Measurements from ENCODE around the gene PTGES.
"Not testable (repeated sequence)": the region's sequence is repeated elsewhere in the genome, so short reads cannot be mapped to it uniquely, and the experiment has no call there.

The PTGES gene

GRCh38 chr9:129786481-129786880, 33.6 kb upstream of the PTGES start:
- Histone ChIP-seq H3K4me2 (no peak overlapping the region), H3K27ac (no peak overlapping the region), H3K79me2 (ENCODE audit: insufficient read depth, low read depth) (no peaks in the 10 kb centered on the region), H3K27me3 (ENCODE audit: insufficient read depth, low read depth) (peaks cover 51% of the 10 kb centered on the region), H3K36me3 (ENCODE audit: insufficient read depth) (no peaks in the 10 kb centered on the region), H4K20me1 (ENCODE audit: insufficient read depth) (no peaks in the 10 kb centered on the region), H3K4me3 (IDR thresholded peaks at IDR 0.05; ENCODE audit: insufficient read depth, low read depth, low read length) (no peak overlapping the region), H3K4me1 (ENCODE audit: low read depth, poor library complexity, severe bottlenecking) (peaks cover 3% of the 10 kb centered on the region), H3K9ac (no peak overlapping the region), H2AFZ (ENCODE audit: low read depth) (no peak overlapping the region)
- no peak for TF ChIP-seq CTCF (conservative IDR thresholded peaks at IDR 0.05; ENCODE audit: low read depth, low read length)

DNA sequence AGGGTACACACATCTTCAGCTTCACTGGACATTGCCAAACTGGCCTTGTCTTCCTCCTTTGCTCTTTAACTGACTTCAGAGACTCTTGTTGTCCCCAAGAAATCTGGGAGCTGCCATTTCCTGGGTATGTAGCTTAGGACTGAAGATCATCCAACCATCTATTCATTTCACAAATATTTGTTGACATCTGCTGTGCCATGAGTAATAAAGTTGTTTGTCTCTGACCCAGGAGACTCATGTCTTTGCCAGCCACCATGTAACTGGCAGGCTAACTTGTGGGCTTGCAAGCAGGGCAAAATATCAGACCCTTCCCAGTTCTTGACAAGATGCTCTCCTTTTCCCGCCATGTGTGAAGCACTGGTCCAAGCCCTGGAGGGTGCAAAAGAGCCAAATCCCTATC, 33.0 kb upstream of the PTGES start:
- no peak overlapping the region for H2AFZ ChIP-seq (ENCODE audit: low read depth)
- no peak overlapping the region for H3K4me2 ChIP-seq
- no peak for TF ChIP-seq CTCF (conservative IDR thresholded peaks at IDR 0.05; ENCODE audit: low read depth, low read length)
- no peaks in the 10 kb centered on the region for H4K20me1 ChIP-seq (ENCODE audit: insufficient read depth)
- H3K9ac ChIP-seq, result no peak overlapping the region
- H3K4me3 ChIP-seq (IDR thresholded peaks at IDR 0.05; ENCODE audit: insufficient read depth, low read depth, low read length), result no peak overlapping the region
- H3K27me3 ChIP-seq (ENCODE audit: insufficient read depth, low read depth), result peaks cover 51% of the 10 kb centered on the region
- H3K4me1 ChIP-seq (ENCODE audit: low read depth, poor library complexity, severe bottlenecking), result peaks cover 3% of the 10 kb centered on the region
- no peaks in the 10 kb centered on the region for H3K79me2 ChIP-seq (ENCODE audit: insufficient read depth, low read depth)
- no peak overlapping the region for H3K27ac ChIP-seq
- no peaks in the 10 kb centered on the region for H3K36me3 ChIP-seq (ENCODE audit: insufficient read depth)

GRCh38 chr9:129784970-129785369, 32.1 kb upstream of the PTGES start:
- not testable (repeated sequence) for H4K20me1 ChIP-seq (ENCODE audit: insufficient read depth); H3K36me3 ChIP-seq (ENCODE audit: insufficient read depth); H3K27ac ChIP-seq; H3K79me2 ChIP-seq (ENCODE audit: insufficient read depth, low read depth); H3K4me3 ChIP-seq (IDR thresholded peaks at IDR 0.05; ENCODE audit: insufficient read depth, low read depth, low read length); H3K9ac ChIP-seq; H3K4me2 ChIP-seq; H3K4me1 ChIP-seq (ENCODE audit: low read depth, poor library complexity, severe bottlenecking); H2AFZ ChIP-seq (ENCODE audit: low read depth)
- H3K27me3 ChIP-seq (ENCODE audit: insufficient read depth, low read depth), result peaks cover 52% of the 10 kb centered on the region

GRCh38 chr9:129783516-129784361, 30.9 kb upstream of the PTGES start:
- no peaks in the 10 kb centered on the region for H4K20me1 ChIP-seq (ENCODE audit: insufficient read depth)
- H3K27ac ChIP-seq, result no peak overlapping the region
- peak; percentile 93 for TF ChIP-seq CTCF (conservative IDR thresholded peaks at IDR 0.05; ENCODE audit: low read depth, low read length)
- no peaks in the 10 kb centered on the region for H3K36me3 ChIP-seq (ENCODE audit: insufficient read depth)
- no peaks in the 10 kb centered on the region for H3K4me1 ChIP-seq (ENCODE audit: low read depth, poor library complexity, severe bottlenecking)
- no peak overlapping the region for H3K9ac ChIP-seq
- H3K27me3 ChIP-seq (ENCODE audit: insufficient read depth, low read depth), result peaks cover 46% of the 10 kb centered on the region
- H3K4me3 ChIP-seq (IDR thresholded peaks at IDR 0.05; ENCODE audit: insufficient read depth, low read depth, low read length), result no peak overlapping the region
- no peaks in the 10 kb centered on the region for H3K79me2 ChIP-seq (ENCODE audit: insufficient read depth, low read depth)
- H2AFZ ChIP-seq (ENCODE audit: low read depth), result no peak overlapping the region
- no peak overlapping the region for H3K4me2 ChIP-seq

DNA sequence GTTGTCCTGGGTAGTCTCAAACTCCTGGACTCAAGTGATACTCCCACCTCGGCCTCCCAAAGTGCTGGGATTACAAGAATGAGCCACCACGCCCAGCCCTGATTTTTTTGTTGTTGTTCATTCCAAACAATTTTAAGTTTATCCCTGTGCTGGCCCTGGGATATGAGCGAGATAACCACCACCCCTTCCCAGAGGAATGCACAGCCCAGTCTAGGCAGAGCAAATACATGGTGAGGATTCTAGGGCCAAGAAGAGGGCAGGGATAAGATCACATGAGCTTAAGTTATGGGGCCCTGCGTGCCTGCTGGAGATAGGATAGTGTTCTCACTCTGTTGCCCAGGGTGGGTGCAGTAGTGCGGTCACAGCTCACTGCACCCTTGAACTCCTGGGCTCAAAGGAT, 29.1 kb upstream of the PTGES start:
- H3K9ac ChIP-seq, result no peak overlapping the region
- H3K79me2 ChIP-seq (ENCODE audit: insufficient read depth, low read depth), result no peaks in the 10 kb centered on the region
- H3K4me2 ChIP-seq, result no peak overlapping the region
- no peaks in the 10 kb centered on the region for H4K20me1 ChIP-seq (ENCODE audit: insufficient read depth)
- H3K4me1 ChIP-seq (ENCODE audit: low read depth, poor library complexity, severe bottlenecking), result peaks cover 5% of the 10 kb centered on the region
- H3K27ac ChIP-seq, result no peak overlapping the region
- no peak overlapping the region for H2AFZ ChIP-seq (ENCODE audit: low read depth)
- H3K4me3 ChIP-seq (IDR thresholded peaks at IDR 0.05; ENCODE audit: insufficient read depth, low read depth, low read length), result no peak overlapping the region
- H3K27me3 ChIP-seq (ENCODE audit: insufficient read depth, low read depth), result peaks cover 35% of the 10 kb centered on the region
- H3K36me3 ChIP-seq (ENCODE audit: insufficient read depth), result no peaks in the 10 kb centered on the region
- TF ChIP-seq CTCF (conservative IDR thresholded peaks at IDR 0.05; ENCODE audit: low read depth, low read length), result no peak
